ENCODE data around the gene BCAS3.
"Not testable (repeated sequence)": the region's sequence is repeated elsewhere in the genome, so short reads cannot be mapped to it uniquely, and the experiment has no call there.

BCAS3 gene

GRCh38 chr17:61440697-61441096 is 763.0 kb downstream of the BCAS3 start:
- TF ChIP-seq PAX5 (IDR thresholded peaks at IDR 0.05; ENCODE audit: insufficient read depth, low read length, severe bottlenecking) (no peak), POU2F2 (IDR thresholded peaks at IDR 0.05; ENCODE audit: low read depth, low read length) (no peak), POLR2A (IDR thresholded peaks at IDR 0.05; ENCODE audit: low read depth, low read length) (no peak), POLR2AphosphoS5 (IDR thresholded peaks at IDR 0.05; ENCODE audit: low read depth, low read length) (no peak), SPI1 (IDR thresholded peaks at IDR 0.05; ENCODE audit: low read depth, low read length) (no peak), TAF1 (IDR thresholded peaks at IDR 0.05; ENCODE audit: low read depth, low read length) (no peak)
- no peak for FAIRE-seq

DNA sequence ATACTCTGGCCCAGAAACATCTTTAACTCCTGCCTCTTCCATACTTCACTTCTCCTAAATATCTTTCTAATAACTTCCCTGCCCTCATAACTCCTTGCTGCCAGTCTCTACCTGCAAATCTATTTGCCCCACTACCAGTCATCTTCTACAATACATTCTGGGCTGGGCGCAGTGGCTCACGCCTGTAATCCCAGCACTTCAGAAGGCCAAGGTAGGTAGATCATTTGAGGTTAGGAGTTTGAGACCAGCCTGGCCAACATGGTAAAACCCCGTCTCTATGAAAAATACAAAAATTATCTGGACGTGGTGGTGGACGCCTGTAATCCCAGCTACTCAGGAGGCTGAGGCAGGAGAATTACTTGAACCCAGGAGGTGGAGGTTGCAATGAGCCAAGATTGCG is 763.9 kb downstream of the BCAS3 start:
- not testable (repeated sequence) for FAIRE-seq; DNase-seq (ENCODE audit: insufficient read length, low spot score)

More at GRCh38 chr17:61440697-61441096, 763.0 kb downstream of the BCAS3 start:
- DNase-seq (ENCODE audit: insufficient read length, low spot score) = no peak

DNA sequence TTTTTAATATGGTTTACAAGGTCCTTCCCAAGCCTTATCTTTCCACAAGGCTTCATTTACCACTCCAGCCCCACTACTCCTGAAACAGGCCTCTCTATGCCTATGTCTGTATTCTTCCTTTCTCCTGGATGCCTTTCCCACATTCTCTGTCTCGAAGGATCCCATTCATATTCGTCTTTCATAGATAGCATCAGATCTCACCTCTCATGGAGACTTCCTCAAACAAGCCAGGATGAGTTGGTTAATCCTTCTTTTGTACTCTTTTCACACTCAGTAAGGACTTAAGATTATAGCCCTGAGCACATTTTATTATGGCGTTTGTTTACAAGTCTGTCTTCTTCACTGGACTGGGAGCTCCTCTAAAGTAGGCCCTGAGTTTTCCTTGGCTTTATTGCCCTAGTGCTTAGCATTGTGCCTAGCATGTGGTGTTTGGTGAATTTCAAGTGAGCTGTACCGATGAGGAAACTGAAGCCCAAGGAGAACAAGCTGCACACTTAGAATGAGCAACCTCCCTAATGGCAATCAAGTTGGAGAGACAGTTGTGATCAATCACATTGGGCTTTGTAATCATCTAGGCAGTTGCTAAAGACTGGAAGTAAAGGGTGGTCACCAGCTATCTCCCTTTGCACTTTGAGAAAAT is 764.6 kb downstream of the BCAS3 start:
- no peak for DNase-seq (ENCODE audit: insufficient read length, low spot score)
- FAIRE-seq = no peak
- TF ChIP-seq SPI1 (IDR thresholded peaks at IDR 0.05; ENCODE audit: low read depth, low read length) = no peak
